Kidney capillary endothelial cell (primary cell): ENCODE measurements around the gene HS1BP3.

Experiments used
- DNase-seq: peaks from one replicate; pipeline ENCODE4 v3.0.0-alpha.2; 2018; ENCODE audit warnings: low spot score

HS1BP3 gene

GRCh38 chr2:20599001-20599600 lies 51.8 kb downstream of the HS1BP3 start:
- no peak for DNase-seq

- DNase-seq: no peak
Observed at GRCh38 chr2:20597860-20598183, 53.1 kb downstream of the HS1BP3 start.

DNA sequence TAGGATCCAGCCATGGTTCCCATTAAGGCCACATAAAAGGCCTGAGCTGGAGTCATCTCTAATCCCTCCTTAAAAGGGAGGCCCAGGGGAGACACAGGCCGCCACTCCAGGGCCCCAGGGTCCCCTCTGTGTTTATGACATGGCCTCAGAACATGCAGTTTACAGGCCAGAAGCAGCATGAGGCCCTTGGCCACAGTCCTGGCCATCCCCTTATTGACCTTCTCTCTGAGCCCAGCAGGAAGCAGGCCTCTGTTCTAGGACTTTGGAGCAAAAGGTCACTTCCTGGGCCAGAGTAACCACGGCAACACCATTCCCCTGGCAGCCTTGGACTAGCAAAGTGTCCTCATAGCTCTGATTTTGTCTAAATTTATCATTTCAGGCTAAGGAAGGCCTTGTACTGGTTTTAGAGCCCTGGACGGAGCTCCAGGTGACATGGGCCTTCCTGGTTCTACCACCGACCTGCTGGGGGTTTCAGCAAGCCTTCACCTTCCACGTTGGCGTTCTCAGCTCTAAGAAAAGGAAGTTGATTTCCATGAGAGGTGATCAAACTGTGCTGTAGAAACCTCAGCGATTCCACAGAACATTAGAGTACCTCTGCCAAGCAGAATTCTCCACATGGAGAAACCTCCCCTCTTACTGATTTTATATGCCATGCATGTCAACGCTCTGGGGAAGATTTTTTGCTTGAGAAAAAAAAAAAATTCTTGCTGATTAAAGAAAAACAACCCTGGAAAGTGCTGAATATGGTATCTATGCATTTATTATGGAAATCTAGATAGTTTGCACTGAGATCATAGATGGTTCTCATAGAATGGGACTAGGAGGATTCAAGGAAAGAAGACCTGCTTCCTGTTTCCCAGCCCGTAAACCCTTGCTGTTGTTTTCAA lies 53.7 kb downstream of the HS1BP3 start:
- peak; percentile 75 for DNase-seq

DNA sequence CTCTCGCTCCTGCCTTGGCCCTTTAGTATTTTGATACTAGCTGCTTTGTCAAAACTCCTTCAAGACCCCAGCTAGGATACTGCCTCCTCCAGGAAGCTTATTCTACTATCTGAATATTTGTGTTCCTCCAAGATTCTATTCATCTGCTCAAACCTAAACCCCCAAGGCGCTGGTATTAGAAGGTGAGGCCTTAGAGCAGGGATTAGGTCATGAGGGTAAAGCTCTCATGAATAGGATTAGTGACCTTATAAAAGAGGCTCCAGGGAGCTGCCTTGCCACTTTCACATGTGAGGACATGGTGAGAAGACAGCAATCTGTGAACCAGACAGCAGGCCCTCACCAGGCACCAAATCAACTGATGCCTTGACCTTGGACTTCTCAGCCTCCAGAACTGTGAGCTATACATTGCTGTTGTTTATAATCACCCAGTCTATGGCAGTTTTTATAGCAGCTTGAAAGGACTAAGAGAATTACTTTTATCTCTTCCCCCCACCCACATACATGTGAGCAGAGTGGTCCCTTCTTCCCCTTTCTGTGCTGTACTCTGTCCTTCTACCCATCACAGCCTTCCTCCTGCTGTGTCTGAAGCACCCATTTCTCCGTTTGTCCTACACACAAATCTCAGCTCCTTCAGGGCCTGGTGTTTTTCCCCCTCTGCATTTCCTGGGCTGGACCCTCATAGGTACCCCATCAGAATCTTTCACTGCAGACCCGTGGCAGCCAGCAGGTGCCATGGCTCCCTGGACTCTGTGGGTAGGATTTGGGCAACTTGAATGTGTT lies 54.5 kb downstream of the HS1BP3 start:
- DNase-seq: no peak

DNA sequence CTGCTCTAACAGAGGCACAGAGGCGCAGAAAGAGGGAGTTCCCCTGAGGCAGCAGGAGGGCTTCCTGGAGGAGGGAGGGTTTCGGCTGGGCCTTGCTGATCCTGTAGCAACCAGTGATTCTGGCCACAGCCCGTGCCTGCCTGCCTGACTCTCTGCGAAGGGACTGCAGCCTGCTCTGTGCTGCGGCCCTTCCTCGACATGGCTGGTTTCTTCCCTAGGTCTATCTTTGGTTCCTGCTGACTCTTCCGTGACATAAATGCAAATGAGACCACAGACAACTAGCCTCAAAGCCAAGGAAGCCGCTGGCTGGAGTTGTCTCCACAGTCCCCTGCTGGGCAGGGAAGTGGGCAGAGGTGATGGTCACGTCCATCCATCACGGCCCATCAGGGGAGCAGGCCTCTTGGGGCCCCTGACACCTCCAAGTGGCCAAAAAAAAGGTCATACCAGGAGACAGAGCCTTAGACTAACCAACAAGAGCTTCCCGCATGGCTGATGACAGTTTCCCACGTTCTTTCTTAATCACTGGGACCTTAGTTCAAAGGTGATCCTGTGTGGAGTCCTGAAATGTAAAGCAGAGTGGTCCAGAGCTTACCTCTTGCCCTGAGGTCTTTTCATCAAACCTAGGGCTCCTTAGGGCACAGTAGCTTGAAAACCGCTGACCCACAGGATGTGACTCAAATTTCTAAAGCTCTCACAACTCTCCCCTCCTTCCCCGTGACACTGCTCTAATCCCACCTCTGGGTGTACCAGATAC lies 55.3 kb downstream of the HS1BP3 start:
- peak; percentile 63 for DNase-seq

DNA sequence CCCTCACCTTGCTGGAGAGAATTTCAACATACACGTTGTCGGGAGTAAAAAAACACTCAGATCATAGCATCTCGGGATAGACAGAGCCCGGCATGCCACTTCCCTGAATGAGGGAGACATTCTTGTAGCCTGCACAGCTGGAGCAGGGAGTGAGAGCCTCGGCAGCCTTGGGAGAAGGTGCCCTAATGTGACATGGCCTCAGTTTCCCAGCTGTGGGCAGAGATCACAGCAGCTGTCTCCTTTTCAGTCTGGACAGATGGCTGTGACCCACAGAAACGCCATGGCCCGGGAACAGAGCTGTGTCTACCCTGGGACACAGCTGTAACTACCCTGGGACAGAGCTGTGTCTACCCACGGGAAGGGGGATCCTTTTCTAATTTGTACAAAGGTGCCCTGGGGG lies 55.9 kb downstream of the HS1BP3 start:
- DNase-seq: no peak

DNA sequence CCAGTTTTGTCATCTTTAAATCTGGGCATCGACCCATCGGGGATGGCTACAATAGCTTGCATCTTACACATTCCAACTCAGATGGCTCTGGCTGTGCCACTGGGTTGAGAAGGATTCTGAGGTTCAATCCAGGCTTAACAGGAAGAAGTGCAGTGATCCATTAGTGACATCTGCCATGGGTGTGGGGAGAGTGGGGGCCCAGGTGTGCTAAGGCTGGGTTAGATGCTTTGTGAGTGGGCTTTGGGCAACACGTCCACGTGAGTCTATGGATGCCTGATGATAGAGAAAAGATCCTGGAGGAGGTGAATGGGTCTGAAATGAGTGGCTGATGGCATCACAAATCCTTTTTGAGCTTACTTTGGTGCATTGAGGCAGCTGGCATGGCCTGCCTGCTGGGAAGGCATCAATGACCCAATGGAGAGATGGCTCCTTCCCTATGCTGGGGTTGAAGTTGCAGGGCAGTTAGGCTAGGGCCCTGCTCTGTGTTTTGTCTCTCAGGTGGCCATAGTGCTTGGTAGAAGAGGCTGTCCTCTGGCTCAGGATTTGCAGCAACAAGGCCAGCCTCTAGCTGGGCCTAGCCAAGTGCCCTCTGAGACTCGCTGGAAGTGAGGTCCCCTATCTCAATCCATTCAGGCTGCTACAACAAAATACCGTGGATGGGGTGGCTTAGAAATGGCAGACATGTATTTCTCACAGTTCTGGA lies 56.7 kb downstream of the HS1BP3 start:
- DNase-seq: no peak

GRCh38 chr2:20593072-20594034 lies 57.5 kb downstream of the HS1BP3 start:
- no peak for DNase-seq

DNA sequence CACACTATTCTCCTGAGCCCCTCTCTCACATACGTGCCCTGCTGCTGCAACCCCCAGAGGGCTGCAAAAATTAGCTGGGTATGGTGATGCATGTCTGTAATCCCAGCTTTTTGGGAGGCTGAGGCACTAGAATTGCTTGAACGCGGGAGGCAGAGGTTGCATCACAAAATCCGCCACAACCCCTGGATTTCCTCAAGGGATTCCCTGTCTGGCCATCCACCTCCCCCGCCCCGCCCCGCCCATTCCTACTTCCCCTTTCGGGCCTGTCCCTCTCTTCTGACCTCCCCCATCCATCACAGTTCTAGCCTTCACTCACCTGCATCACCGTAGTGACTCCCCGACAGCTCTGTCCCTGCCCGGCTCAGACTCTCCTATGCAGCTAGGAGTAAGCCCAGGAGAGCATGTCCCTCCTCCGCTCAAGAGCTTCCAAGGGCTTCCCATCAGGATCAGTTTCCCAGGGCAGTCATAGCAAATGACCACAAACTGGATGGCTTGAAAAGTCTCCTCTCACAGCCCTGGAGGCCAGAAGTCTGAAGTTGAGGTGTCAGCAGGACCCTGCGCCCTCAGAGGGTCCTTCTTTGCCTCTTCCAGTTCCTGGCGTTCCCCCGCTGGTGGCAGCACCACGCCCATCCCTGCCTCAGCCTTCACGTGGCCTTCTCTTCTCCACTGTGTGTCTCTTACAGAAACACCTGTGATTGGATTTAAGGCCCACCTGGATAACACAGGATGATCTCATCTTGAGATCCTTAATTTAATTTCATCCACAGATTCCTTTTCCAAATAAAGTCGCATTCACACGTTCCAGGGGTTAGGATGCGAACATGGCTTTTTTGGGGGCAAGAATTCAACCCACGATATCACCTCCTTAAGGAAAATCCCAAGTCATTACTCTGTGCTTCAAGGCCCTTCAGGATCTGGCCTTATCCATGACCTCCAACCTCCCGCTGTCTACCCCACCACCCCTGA lies 58.5 kb downstream of the HS1BP3 start:
- DNase-seq: no peak

- DNase-seq: no peak
Observed at GRCh38 chr2:20590704-20591515, 60.0 kb downstream of the HS1BP3 start.

GRCh38 chr2:20589975-20590703 lies 60.8 kb downstream of the HS1BP3 start:
- DNase-seq: no peak

GRCh38 chr2:20588918-20589871 lies 61.7 kb downstream of the HS1BP3 start:
- DNase-seq: no peak

- DNase-seq: no peak
Observed at GRCh38 chr2:20585710-20586594, 64.9 kb downstream of the HS1BP3 start.

DNA sequence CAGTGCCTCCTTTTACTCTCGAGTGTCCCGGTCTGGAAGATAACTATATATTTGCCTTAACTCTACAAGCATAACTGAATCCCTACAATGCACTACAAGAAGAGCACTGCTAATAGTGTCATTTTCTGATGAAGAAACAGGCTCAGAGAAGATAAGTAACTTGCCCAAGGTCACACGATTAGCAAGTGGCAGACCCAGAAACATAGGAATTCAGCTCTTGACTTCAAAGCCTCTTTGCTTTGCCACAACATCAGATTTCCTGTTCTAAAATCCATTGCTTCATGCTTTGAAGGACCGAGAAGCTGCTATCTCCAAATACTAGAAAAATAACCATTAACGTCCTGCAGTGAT lies 65.6 kb downstream of the HS1BP3 start:
- DNase-seq: no peak
